H1 (cell line): Measurements from ENCODE around the gene PCYT2. TPM values are rescaled to one million over a fixed set of nuclear protein-coding genes. Genes with fewer than 3 reads are reported as not detected.

Experiments used
- CTCF ChIA-PET: fragments of 300-600 bp; sonication (Branson Sonifier 250); formaldehyde crosslinking; loops from one replicate; lab custom pipeline; 2021; ENCODE audit not compliant: partially characterized antibody; lab: Charles Lee
- POLR2A ChIA-PET: fragments of 300-600 bp; sonication (Branson Sonifier 250); formaldehyde crosslinking; loops from one replicate; lab custom pipeline; 2021; ENCODE audit warnings: inconsistent platforms; ENCODE audit not compliant: partially characterized antibody; lab: Charles Lee
- DNase-seq, 2 experiments: peaks; one replicate each; pipeline versions ENCODE4 v3.0.0 to v3.0.0-alpha.2; 2010 to 2022; ENCODE audit warnings: low spot score in 2 of 2, low read depth in 1 of 2, mixed read lengths in 1 of 2
- FAIRE-seq: peaks from 2 replicates; lab custom pipeline; 2011; peaks lifted over from hg19 to GRCh38; lab: Jason Lieb, UNC
- H2AFZ ChIP-seq: 2 replicates; pipeline ENCODE4 v1.8.1; 2012; ENCODE audit warnings: low read length, inconsistent platforms
- H2AK5ac ChIP-seq: 2 replicates; pipeline ENCODE4 v1.6.1; 2013; ENCODE audit warnings: low read depth, low read length
- H2BK120ac ChIP-seq: replicated peaks from 2 replicates; pipeline ENCODE3; 2013; ENCODE audit warnings: low read depth, low read length, inconsistent platforms
- H2BK12ac ChIP-seq: 2 replicates; pipeline ENCODE4 v1.6.1; 2013; ENCODE audit warnings: low read depth, low read length
- H2BK15ac ChIP-seq: 2 replicates; pipeline ENCODE4 v1.6.1; 2013; ENCODE audit warnings: low read length
- H2BK20ac ChIP-seq: 2 replicates; pipeline ENCODE4 v1.6.1; 2013; ENCODE audit warnings: low read length
- H2BK5ac ChIP-seq: 2 replicates; pipeline ENCODE4 v1.6.1; 2013; ENCODE audit warnings: low read depth, low read length
- H3K14ac ChIP-seq: 2 replicates; pipeline ENCODE4 v1.6.1; 2013; ENCODE audit warnings: inconsistent platforms; ENCODE audit not compliant: insufficient read length
- H3K18ac ChIP-seq: 2 replicates; pipeline ENCODE4 v1.6.1; 2013; ENCODE audit warnings: low read length; ENCODE audit errors: extremely low read depth
- H3K23ac ChIP-seq: 2 replicates; pipeline ENCODE4 v1.6.1; 2013; ENCODE audit warnings: inconsistent platforms; ENCODE audit not compliant: insufficient read length
- H3K23me2 ChIP-seq: 2 replicates; pipeline ENCODE4 v1.6.1; 2013; ENCODE audit warnings: low read depth, low read length
- H3K27ac ChIP-seq: 2 replicates; pipeline ENCODE4 v1.6.1; 2011; ENCODE audit warnings: low read depth, low read length, inconsistent platforms
- H3K27me3 ChIP-seq, 4 experiments: replicated peaks in 1 of 4; 1 replicate in 1 of 4; 2 replicates in 3 of 4; pipeline versions ENCODE4 v1.6.1 to v1.8.1; 2011 to 2013; ENCODE audit warnings: low read length in 3 of 4, mild to moderate bottlenecking in 3 of 4, inconsistent platforms in 2 of 4, mixed read lengths in 2 of 4, moderate library complexity in 1 of 4; ENCODE audit not compliant: control insufficient read depth in 3 of 4, insufficient read depth in 3 of 4; ENCODE audit errors: extremely low read depth in 1 of 4
- H3K36me3 ChIP-seq, 4 experiments: 2 replicates each; pipeline versions ENCODE4 v1.6.1 to v1.8.1; 2011 to 2013; ENCODE audit warnings: mild to moderate bottlenecking in 4 of 4, low read length in 3 of 4, moderate library complexity in 2 of 4, control low read depth in 1 of 4, inconsistent platforms in 1 of 4; ENCODE audit not compliant: insufficient read depth in 4 of 4, control insufficient read depth in 2 of 4
- H3K4ac ChIP-seq: replicated peaks from 2 replicates; pipeline ENCODE3; 2013; ENCODE audit warnings: low read length, low read depth, mixed read lengths, inconsistent platforms; ENCODE audit not compliant: insufficient read length
- H3K4me1 ChIP-seq, 4 experiments: replicated peaks in 1 of 4; 1 replicate in 1 of 4; 2 replicates in 3 of 4; pipeline versions ENCODE4 v1.6.1 to v1.8.1; 2011 to 2013; ENCODE audit warnings: low read length in 3 of 4, inconsistent platforms in 2 of 4, mixed read lengths in 1 of 4; ENCODE audit not compliant: insufficient read depth in 4 of 4, control insufficient read depth in 3 of 4
- H3K4me2 ChIP-seq, 2 experiments: 2 replicates each; pipeline versions ENCODE4 v1.6.1 to v1.8.1; 2011 to 2013; ENCODE audit warnings: low read depth in 2 of 2, low read length in 2 of 2, control low read depth in 1 of 2, inconsistent platforms in 1 of 2, mild to moderate bottlenecking in 1 of 2; ENCODE audit not compliant: insufficient read depth in 1 of 2
- H3K4me3 ChIP-seq, 4 experiments: fragments of 200-600, 300-600 bp in 1 of 4; sonication (generic), shearing (Covaris generic), sonication (Bioruptor Twin) in 1 of 4; 2 replicates each; pipeline versions ENCODE4 v1.5.1 to v1.8.1; 2011 to 2016; ENCODE audit warnings: low read length in 4 of 4, low read depth in 3 of 4, control low read depth in 2 of 4, inconsistent platforms in 2 of 4, mild to moderate bottlenecking in 2 of 4, mixed read lengths in 1 of 4, moderate library complexity in 1 of 4; ENCODE audit not compliant: insufficient read depth in 2 of 4; ENCODE audit errors: extremely low read depth in 1 of 4
- H3K56ac ChIP-seq: replicated peaks from 2 replicates; pipeline ENCODE3; 2013; ENCODE audit warnings: low read depth, mild to moderate bottlenecking, mixed read lengths, low read length, inconsistent platforms; ENCODE audit not compliant: insufficient read length
- H3K79me1 ChIP-seq: 2 replicates; pipeline ENCODE4 v1.6.1; 2013; ENCODE audit warnings: low read depth, low read length, control low read depth
- H3K79me2 ChIP-seq, 2 experiments: 2 replicates each; pipeline versions ENCODE4 v1.6.1 to v1.8.1; 2012 to 2013; ENCODE audit warnings: low read length in 2 of 2, mild to moderate bottlenecking in 2 of 2, inconsistent platforms in 1 of 2; ENCODE audit not compliant: insufficient read depth in 2 of 2, control insufficient read depth in 1 of 2
- H3K9ac ChIP-seq, 4 experiments: replicated peaks in 1 of 4; 1 replicate in 1 of 4; 2 replicates in 3 of 4; pipeline versions ENCODE4 v1.6.1 to v1.8.1; 2011 to 2013; ENCODE audit warnings: low read depth in 3 of 4, low read length in 3 of 4, control low read depth in 2 of 4, mild to moderate bottlenecking in 2 of 4, moderate library complexity in 2 of 4, inconsistent platforms in 1 of 4; ENCODE audit errors: extremely low read depth in 1 of 4
- H3K9me3 ChIP-seq, 2 experiments: 2 replicates each; pipeline versions ENCODE4 v1.6.1 to v1.8.1; 2012 to 2013; ENCODE audit warnings: mild to moderate bottlenecking in 2 of 2, moderate library complexity in 2 of 2, control low read depth in 1 of 2, inconsistent platforms in 1 of 2, low read depth in 1 of 2, low read length in 1 of 2, mixed read lengths in 1 of 2; ENCODE audit not compliant: insufficient read depth in 2 of 2
- H4K20me1 ChIP-seq, 2 experiments: replicated peaks in 1 of 2; 2 replicates each; pipeline versions ENCODE3 to v1.8.1; 2011 to 2013; ENCODE audit warnings: inconsistent platforms in 2 of 2, low read length in 2 of 2, mild to moderate bottlenecking in 1 of 2; ENCODE audit not compliant: insufficient read depth in 2 of 2, control insufficient read depth in 1 of 2
- H4K5ac ChIP-seq: 2 replicates; pipeline ENCODE4 v1.6.1; 2013; ENCODE audit warnings: low read length, low read depth, mixed read lengths, inconsistent platforms; ENCODE audit not compliant: insufficient read length
- H4K8ac ChIP-seq: 2 replicates; pipeline ENCODE4 v1.8.0; 2013; ENCODE audit warnings: mild to moderate bottlenecking, moderate library complexity, low read length, inconsistent platforms; ENCODE audit not compliant: insufficient read depth; ENCODE audit errors: extremely low read depth
- H4K91ac ChIP-seq: replicated peaks from 2 replicates; pipeline ENCODE3; 2013; ENCODE audit warnings: low read length, mixed read lengths, inconsistent platforms; ENCODE audit not compliant: insufficient read length
- ATF2 ChIP-seq: IDR thresholded peaks from 2 replicates; pipeline ENCODE4 v1.6.1; 2012; ENCODE audit warnings: low read length, inconsistent platforms
- BCL11A ChIP-seq, 2 experiments: IDR thresholded peaks; one replicate each; pipeline ENCODE4 v1.6.1; 2011; ENCODE audit warnings: low read depth in 2 of 2, low read length in 2 of 2, mild to moderate bottlenecking in 2 of 2
- JUND ChIP-seq: IDR thresholded peaks from 2 replicates; pipeline ENCODE4 v1.6.1; 2011; ENCODE audit warnings: mild to moderate bottlenecking, improper control_type of control experiment, low read length
- MAFK ChIP-seq: IDR thresholded peaks from 2 replicates; pipeline ENCODE4 v1.6.1; 2012; ENCODE audit warnings: low read depth, mild to moderate bottlenecking, improper control_type of control experiment, low read length
- NANOG ChIP-seq: IDR thresholded peaks from 2 replicates; pipeline ENCODE4 v1.6.1; 2011; ENCODE audit warnings: low read length, low read depth, mild to moderate bottlenecking, inconsistent platforms; ENCODE audit not compliant: insufficient read depth, poor library complexity, severe bottlenecking
- PHF8 ChIP-seq: fragments of 200-600 bp; sonication (generic); conservative IDR thresholded peaks from 2 replicates; pipeline ENCODE4 v1.7.1; 2012; ENCODE audit warnings: low read depth, mild to moderate bottlenecking, inconsistent platforms, low read length, moderate library complexity
- RAD21 ChIP-seq, 2 experiments: IDR thresholded peaks in 1 of 2; conservative IDR thresholded peaks in 1 of 2; 2 replicates each; pipeline ENCODE4 v1.6.1; 2011; ENCODE audit warnings: low read depth in 2 of 2, low read length in 2 of 2, improper control_type of control experiment in 1 of 2, inconsistent platforms in 1 of 2, mild to moderate bottlenecking in 1 of 2, moderate library complexity in 1 of 2
- SAP30 ChIP-seq: fragments of 300-600 bp; sonication (generic); IDR thresholded peaks from 2 replicates; pipeline ENCODE4 v1.7.1; 2012; ENCODE audit warnings: low read length, moderate library complexity, mild to moderate bottlenecking, inconsistent platforms; ENCODE audit not compliant: insufficient read depth, insufficient replicate concordance
- TBP ChIP-seq: IDR thresholded peaks from 2 replicates; pipeline ENCODE4 v1.6.1; 2011; ENCODE audit warnings: low read depth, low read length, improper control_type of control experiment
- YY1 ChIP-seq: IDR thresholded peaks from 2 replicates; pipeline ENCODE4 v1.6.1; 2011; ENCODE audit warnings: low read depth, mild to moderate bottlenecking, low read length
- WGBS, 2 experiments: shearing (Covaris generic) in 1 of 2; methylation state at CpG; one replicate each; pipeline versions ENCODE4 v1.1.6 to v1.1.7; 2013 to 2015; ENCODE audit warnings: low lambda C conversion rate in 2 of 2, mixed read lengths in 2 of 2, inconsistent platforms in 1 of 2, low coverage in 1 of 2, missing lambda C conversion rate in 1 of 2; ENCODE audit not compliant: insufficient replicate concordance in 2 of 2, insufficient coverage in 1 of 2, insufficient read length in 1 of 2; ENCODE audit errors: extremely low coverage in 1 of 2, missing lambda C conversion rate in 1 of 2; 5-methylcytosine and 5-hydroxymethylcytosine counted together
- polyA plus RNA-seq, 7 experiments: library from polyadenylated mRNA; depleted of rRNA in 3 of 7; stranded (reverse) in 5 of 7; unstranded in 2 of 7; fragments of >200 nt in 5 of 7; fragments of 200-250 nt in 2 of 7; gene quantifications; 1 replicate in 5 of 7; 2 replicates in 1 of 7; 4 replicates in 1 of 7; pipeline versions ENCODE4 v1.2.1 to v1.2.3, GENCODE V29; 2011 to 2013; ENCODE audit warnings: missing spikeins in 2 of 7, mixed read lengths in 2 of 7
- total RNA-seq: library from RNA; stranded (reverse); fragmentation: NEBNext Ultra II Directional; extraction: Animal tissue kit (Norgen Biotek cat#: 25700); gene quantifications from 2 replicates; pipeline ENCODE4 v1.2.1, GENCODE V29; 2021

Gene PCYT2
- total and polyA plus RNA-seq, 2 of the 8 experiments (the other 6 are each of a cell fraction or from before 2014, with no cell fraction given) = 29.9 to 31.3 TPM

- Histone ChIP-seq H3K56ac (no peak overlapping the region), H4K8ac (no peak overlapping the region), H2BK20ac (no peak overlapping the region), H3K36me3 (peaks cover 0 to 13% (median 0%) of the 10 kb centered on the region in 4 experiments; a peak in 1 of 8 replicates), H3K18ac (no peak overlapping the region), H3K14ac (no peak overlapping the region), H2AFZ (no peak overlapping the region), H3K79me2 (no peaks in the 10 kb centered on the region), H3K4me1 (peaks cover 0 to 6% (median 1%) of the 10 kb centered on the region in 4 experiments; a peak in 4 of 7 replicates), H3K23me2 (peaks cover 4% of the 10 kb centered on the region; the same call in 1 of the 2 replicates), H3K4ac (no peak overlapping the region), H3K27ac (no peak overlapping the region), H4K91ac (no peak overlapping the region), H2BK15ac (no peak overlapping the region), H2BK12ac (no peak overlapping the region), H2BK120ac (no peak overlapping the region), H3K9me3 (no peaks in the 10 kb centered on the region), H2AK5ac (no peak overlapping the region), H2BK5ac (no peak overlapping the region), H3K4me2 (no peak overlapping the region), H3K4me3 (no peak overlapping the region), H3K23ac (no peak overlapping the region), H3K79me1 (no peaks in the 10 kb centered on the region), H4K5ac (no peak overlapping the region), H3K9ac (no peak overlapping the region), H3K27me3 (peaks cover 46 to 67% (median 51%) of the 10 kb centered on the region in 4 experiments), H4K20me1 (peaks cover 0 to 2% of the 10 kb centered on the region in 2 experiments)
- ChIA-PET POLR2A (no interaction called here), CTCF (interaction anchor here (1.0 kb wide), 1 partner anchor 10 kb away, joined by 3 read pairs; no protein-coding TSS in a partner anchor)
- DNase-seq = no peak
- 78% methylated on average over 12 of the region's 19 CpGs; no CpG with 5 or more reads in 1 of the 2 experiments for WGBS, 2 experiments
- no peak for FAIRE-seq
- TF ChIP-seq JUND (no peak), ATF2 (no peak), YY1 (no peak), RAD21 (IDR thresholded peaks at IDR 0.05 in 1 of 2, conservative IDR thresholded peaks at IDR 0.05 in 1 of 2; ENCODE audit: low read depth in 2 of 2, low read length in 2 of 2) (no peak), BCL11A (IDR thresholded peaks at IDR 0.05; ENCODE audit: low read depth in 2 of 2, low read length in 2 of 2) (no peak), NANOG (no peak), PHF8 (no peak), MAFK (no peak), SAP30 (no peak), TBP (no peak)
Measured at GRCh38 chr17:81957691-81958432, 46.7 kb upstream of the PCYT2 start.
